ENCODE measurements around the gene TRAF3.
"Not testable (repeated sequence)": the region's sequence is repeated elsewhere in the genome, so short reads cannot be mapped to it uniquely, and the experiment has no call there.

The TRAF3 gene

DNA sequence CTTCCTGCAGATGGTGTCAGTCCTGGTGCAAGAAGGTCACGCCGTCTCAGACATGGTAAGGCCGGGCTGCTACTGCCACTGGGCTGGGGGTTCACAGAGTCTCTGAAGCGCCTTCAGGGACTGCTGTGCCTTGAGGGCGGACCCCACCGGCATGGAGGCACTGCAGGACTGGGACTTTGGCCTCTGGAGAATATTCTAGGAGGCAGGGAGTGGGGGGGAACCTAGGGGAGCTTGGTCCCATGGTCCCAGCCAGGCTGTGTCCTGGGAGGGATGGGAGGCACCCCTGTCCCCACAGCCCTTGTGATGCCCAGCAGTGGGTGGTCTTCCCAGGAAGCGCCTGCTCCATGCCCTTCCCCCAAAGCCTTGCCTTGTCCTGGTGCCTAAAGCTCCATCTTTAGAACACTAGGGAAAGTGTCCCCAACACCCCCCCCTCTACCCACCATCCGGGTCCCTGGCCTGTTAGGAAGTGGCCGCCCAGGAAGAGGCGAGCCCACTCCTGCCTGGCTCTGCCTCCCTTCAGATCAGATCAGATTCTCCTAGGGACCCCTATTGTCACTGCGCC, 146.8 kb downstream of the TRAF3 start:
- no peak for DNase-seq (ENCODE audit: low read depth)

DNA sequence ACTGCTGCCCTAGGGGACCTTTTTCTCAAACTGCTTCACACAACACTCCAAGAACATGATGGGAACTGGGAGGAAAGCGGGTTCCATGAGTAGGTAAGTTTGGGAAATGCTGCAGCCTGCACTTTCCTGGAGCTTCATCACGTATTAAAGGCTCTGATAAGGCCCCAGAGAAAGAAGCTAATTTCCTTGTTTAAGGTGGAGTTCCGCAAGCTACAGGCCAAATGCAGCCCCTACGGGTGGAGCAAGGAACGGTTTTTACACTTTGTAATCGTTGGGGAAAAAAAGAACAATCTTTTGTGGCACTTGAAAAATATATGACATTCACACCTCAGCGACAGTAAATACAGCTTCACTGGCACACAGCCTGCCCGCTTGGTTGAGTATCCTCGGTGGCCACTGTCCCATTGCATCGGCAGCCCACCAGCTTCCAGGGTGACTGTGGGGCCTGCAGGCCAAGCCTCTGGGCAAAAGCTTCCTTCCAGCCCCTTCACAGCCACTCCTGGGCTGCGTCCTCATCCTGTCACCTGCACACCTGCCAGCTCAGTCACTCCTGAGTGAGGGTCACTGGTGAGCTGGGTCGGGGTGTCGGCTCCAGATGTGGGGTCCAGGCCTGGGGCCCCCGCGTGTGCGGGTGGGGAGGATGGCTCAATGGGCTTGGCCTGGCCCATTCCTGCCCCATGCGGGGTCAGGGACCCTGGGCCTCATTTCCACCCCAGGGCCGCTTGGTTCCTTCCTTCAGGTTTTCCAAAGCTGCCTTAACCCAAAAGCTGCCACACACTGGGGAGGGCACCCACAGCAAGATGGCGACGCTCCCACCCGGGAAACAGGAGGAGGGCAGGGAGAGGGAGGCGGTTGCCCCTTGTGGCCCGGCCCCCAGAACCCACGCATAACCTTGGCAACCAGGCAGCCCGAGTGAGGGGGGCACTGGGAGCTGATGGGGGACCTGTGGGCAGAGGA, 147.7 kb downstream of the TRAF3 start:
- DNase-seq (ENCODE audit: low read depth) = no peak

DNA sequence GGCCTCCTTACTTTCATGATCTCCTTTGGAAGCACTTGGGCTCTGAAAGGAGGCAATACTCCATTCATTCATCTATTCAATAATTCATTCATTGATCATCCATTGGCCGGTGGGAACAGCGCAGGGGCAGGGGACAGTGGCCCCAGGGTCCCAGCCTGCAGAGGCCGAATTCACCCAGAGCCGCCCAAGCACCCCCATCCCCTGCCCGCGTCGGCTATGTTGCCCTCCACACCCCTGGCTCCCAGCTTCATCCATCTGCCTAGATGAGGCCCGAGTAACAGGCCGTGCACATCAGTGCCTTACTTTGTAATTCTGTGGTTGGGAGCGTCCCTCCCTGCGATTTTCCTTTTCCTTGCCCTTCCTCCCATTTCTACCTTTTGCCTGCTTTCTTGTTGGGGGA, 148.4 kb downstream of the TRAF3 start:
- no peak for DNase-seq (ENCODE audit: low read depth)

DNA sequence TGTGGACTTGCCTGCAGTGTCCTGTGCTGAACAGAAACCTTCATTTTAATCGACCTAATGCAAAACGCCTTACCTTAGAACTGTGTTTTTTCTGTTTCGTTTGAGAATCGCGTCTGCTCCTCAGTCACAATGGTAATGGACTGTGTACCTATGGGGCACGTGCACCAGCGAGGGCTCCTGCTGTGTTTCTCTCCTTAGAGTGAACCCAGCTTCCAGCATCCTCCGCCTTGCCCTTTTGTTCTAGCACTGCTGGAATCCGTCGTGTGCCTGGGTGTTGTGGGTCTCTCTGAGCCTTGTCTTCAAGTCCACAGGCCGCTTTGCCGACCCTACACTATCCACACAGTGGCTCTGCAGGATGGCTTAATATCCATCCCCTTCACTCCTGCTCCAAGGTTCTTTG, 148.9 kb downstream of the TRAF3 start:
- DNase-seq (ENCODE audit: low read depth) = no peak

GRCh38 chr14:102926840-102927239, 149.6 kb downstream of the TRAF3 start:
- not testable (repeated sequence) for DNase-seq (ENCODE audit: low read depth)

- no peak for DNase-seq (ENCODE audit: low read depth)
Observed at GRCh38 chr14:102927346-102927877, 150.2 kb downstream of the TRAF3 start.

- no peak for DNase-seq (ENCODE audit: low read depth)
Observed at GRCh38 chr14:102927878-102928411, 150.7 kb downstream of the TRAF3 start.

DNA sequence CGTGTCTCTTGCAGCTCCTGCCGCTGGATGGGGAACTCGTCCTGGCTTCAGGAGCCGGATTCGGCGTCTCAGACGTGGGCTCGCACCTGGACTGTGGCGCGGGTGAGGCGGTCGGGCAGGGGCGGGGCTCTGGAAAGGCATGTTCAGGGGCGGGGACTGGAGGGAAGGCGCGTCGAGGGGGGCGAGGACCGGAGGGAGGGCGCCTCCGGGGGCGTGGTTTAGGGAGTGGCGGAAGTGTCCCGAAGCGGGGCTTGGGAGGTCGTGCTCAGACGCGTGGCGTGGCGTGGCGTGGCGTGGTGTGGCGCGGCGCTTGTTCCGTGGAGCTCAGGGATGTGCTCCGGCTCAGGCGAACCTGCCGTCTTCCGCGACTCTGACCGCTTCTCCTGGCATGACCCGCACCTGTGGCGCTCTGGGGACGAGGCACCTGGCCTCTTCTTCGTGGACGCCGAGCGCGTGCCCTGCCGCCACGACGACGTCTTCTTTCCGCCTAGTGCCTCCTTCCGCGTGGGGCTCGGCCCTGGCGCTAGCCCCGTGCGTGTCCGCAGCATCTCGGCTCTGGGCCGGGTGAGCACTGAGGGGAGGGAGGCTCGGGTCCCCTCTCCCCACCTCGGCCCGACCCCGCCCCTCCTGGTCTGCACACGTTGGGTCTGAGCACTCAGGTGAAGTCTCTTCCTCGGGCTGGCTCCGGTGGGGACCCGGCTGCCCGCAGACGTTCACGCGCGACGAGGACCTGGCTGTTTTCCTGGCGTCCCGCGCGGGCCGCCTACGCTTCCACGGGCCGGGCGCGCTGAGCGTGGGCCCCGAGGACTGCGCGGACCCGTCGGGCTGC, 151.4 kb downstream of the TRAF3 start:
- DNase-seq (ENCODE audit: low read depth) = no peak

- DNase-seq (ENCODE audit: low read depth) = no peak
Observed at GRCh38 chr14:102929241-102930137, 152.2 kb downstream of the TRAF3 start.

GRCh38 chr14:102930138-102930752, 153.0 kb downstream of the TRAF3 start:
- no peak for DNase-seq (ENCODE audit: low read depth)

- DNase-seq (ENCODE audit: low read depth) = no peak
Observed at GRCh38 chr14:102930753-102931579, 153.7 kb downstream of the TRAF3 start.

GRCh38 chr14:102931580-102932285, 154.5 kb downstream of the TRAF3 start:
- no peak for DNase-seq (ENCODE audit: low read depth)

GRCh38 chr14:102932484-102933248, 155.4 kb downstream of the TRAF3 start:
- no peak for DNase-seq (ENCODE audit: low read depth)

- DNase-seq (ENCODE audit: low read depth) = no peak
Observed at GRCh38 chr14:102933618-102934231, 156.5 kb downstream of the TRAF3 start.

DNA sequence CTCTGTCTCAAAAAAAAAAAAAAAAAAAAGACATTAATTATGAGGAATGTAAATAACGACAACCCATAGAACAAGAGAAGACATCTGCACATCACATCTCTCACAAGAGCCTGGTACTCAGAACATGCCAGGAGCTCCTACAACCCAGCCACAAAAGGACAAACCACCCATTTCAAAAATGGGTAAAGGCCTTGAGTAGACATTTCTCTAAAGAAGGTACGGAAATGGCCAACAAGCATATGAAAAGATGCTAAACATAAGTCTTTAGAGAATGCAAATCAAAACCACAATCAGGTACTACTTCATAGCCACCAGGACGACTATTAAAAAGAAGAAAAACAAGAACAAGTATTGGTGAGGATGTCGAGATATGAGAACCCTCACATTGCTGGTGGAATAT, 158.5 kb downstream of the TRAF3 start:
- DNase-seq (ENCODE audit: low read depth) = no peak

GRCh38 chr14:102937331-102938175, 160.3 kb downstream of the TRAF3 start:
- DNase-seq (ENCODE audit: low read depth) = no peak

DNA sequence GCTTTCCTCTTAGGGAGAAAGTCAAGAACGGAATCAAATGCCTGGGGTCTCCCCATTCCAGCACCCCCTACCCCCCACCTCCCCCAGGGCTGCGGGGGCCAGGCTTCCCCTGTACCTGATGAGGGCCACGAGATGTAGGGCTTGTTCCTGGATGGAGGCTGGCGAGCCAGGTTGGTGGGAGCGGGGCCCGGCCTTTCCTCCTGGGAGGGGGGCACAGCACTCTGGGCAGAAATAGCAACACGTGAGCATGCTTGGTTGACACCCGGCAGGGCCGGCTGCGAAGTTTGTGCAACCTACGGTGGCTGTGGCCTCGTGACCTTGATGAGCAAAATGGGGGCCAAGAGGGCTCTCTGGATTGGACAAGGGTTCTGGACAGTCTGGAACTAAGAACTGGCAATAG, 160.9 kb downstream of the TRAF3 start:
- DNase-seq (ENCODE audit: low read depth) = no peak

Measured in fibroblast of gingiva (primary cell).